HG03439 (cell line): Measurements from ENCODE around the gene DPPA2.
"Not testable (repeated sequence)": the region's sequence is repeated elsewhere in the genome, so short reads cannot be mapped to it uniquely, and the experiment has no call there.

Source experiments
- ATAC-seq: cut with Tn5 transposase; IDR thresholded peaks from one replicate; pipeline ENCODE4 v1.9.1; 2021; ENCODE audit warnings: mild to moderate bottlenecking, moderate library complexity; ENCODE audit not compliant: unreplicated experiment

Gene DPPA2

GRCh38 chr3:109316162-109316730 lies at the start of gene DPPA2:
Gene DPPA2 (minus strand): TSS chr3:109316517. CDS start chr3:109314542, 1,975 bp downstream.
- ATAC-seq, result no peak

- ATAC-seq, result no peak
These were observed 47.8 kb upstream of the DPPA2 start for GRCh38 chr3:109364088-109364487.

GRCh38 chr3:109363634-109364033 lies 47.3 kb upstream of the DPPA2 start:
- ATAC-seq, result no peak

GRCh38 chr3:109362823-109363222 lies 46.5 kb upstream of the DPPA2 start:
- ATAC-seq, result no peak

- not testable (repeated sequence) for ATAC-seq
These were observed 42.5 kb upstream of the DPPA2 start for GRCh38 chr3:109358809-109359208.

GRCh38 chr3:109356442-109357155 lies 40.3 kb upstream of the DPPA2 start:
- no peak for ATAC-seq

GRCh38 chr3:109355625-109356441 lies 39.5 kb upstream of the DPPA2 start:
- ATAC-seq, result no peak

- no peak for ATAC-seq
These were observed 36.7 kb upstream of the DPPA2 start for GRCh38 chr3:109353057-109353456.

- ATAC-seq, result no peak
These were observed 34.9 kb upstream of the DPPA2 start for GRCh38 chr3:109351231-109351630.

GRCh38 chr3:109346770-109347295 lies 30.5 kb upstream of the DPPA2 start:
- ATAC-seq, result no peak

- no peak for ATAC-seq
These were observed 29.8 kb upstream of the DPPA2 start for GRCh38 chr3:109346099-109346498.

GRCh38 chr3:109339714-109340648 lies 23.7 kb upstream of the DPPA2 start:
- no peak for ATAC-seq

- ATAC-seq, result no peak
These were observed 22.9 kb upstream of the DPPA2 start for GRCh38 chr3:109339197-109339596.

- ATAC-seq, result no peak
These were observed 22.0 kb upstream of the DPPA2 start for GRCh38 chr3:109338322-109338721.

GRCh38 chr3:109337393-109337792 lies 21.1 kb upstream of the DPPA2 start, which contains the start of gene DPPA4:
Gene DPPA4 (minus strand): TSS chr3:109337546. CDS start chr3:109337517, 29 bp downstream.
- ATAC-seq, result no peak

GRCh38 chr3:109336291-109336861 lies 20.1 kb upstream of the DPPA2 start:
- no peak for ATAC-seq

GRCh38 chr3:109334572-109334971 lies 18.3 kb upstream of the DPPA2 start:
- no peak for ATAC-seq

GRCh38 chr3:109331692-109332091 lies 15.4 kb upstream of the DPPA2 start:
- ATAC-seq, result no peak

GRCh38 chr3:109330405-109330804 lies 14.1 kb upstream of the DPPA2 start:
- ATAC-seq, result no peak

- ATAC-seq, result no peak
These were observed 11.9 kb upstream of the DPPA2 start for GRCh38 chr3:109328202-109328601.
